Measurements from ENCODE around the gene THRAP3. TPM values are rescaled to one million over a fixed set of nuclear protein-coding genes. Genes with fewer than 3 reads are reported as not detected.
A peak's percentile ranks its signal among the peaks of the same experiment; 100 is the strongest.
"Not testable (repeated sequence)": the region's sequence is repeated elsewhere in the genome, so short reads cannot be mapped to it uniquely, and the experiment has no call there.

THRAP3 gene
- total RNA-seq, 1 donor from 2014 or later: 121 TPM

DNA sequence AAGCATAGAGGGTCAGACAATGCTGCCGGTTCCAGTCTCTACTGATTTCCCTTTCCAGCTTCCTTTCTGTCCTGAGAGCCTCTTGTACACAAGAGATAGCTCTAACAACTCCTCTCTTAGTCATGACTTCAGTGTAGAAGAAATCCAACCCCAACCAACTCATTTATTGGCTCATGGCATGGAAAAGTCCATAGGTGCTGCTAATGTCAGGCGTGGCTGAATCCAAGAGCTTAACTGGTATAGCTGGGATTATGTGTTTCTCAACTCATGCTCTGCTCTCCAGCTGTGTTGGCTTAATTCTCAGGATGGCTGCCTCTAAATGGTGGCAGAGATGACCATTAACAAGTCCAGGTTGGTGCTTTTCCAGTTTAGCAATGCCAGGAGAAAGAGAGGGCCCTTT, 12.4 kb upstream of the THRAP3 start:
- no peaks in the 10 kb centered on the region for H3K9me3 Mint-ChIP-seq
- TF ChIP-seq CTCF (IDR thresholded peaks at IDR 0.05; ENCODE audit: unreplicated experiment): no peak
- H3K4me3 Mint-ChIP-seq: no peak overlapping the region
- H3K27me3 Mint-ChIP-seq (ENCODE audit: low read depth): no peaks in the 10 kb centered on the region
- no peak overlapping the region for H3K27ac Mint-ChIP-seq
- H3K36me3 Mint-ChIP-seq: no peaks in the 10 kb centered on the region
- DNase-seq (ENCODE audit: low spot score in 2 of 2, unreplicated experiment in 2 of 2): no peak
- H3K4me1 Mint-ChIP-seq: no peaks in the 10 kb centered on the region

GRCh38 chr1:36212782-36213181, 11.5 kb upstream of the THRAP3 start:
- Mint-ChIP-seq H3K27ac (no peak overlapping the region), H3K4me3 (no peak overlapping the region), H3K4me1 (no peaks in the 10 kb centered on the region), H3K27me3 (ENCODE audit: low read depth) (no peaks in the 10 kb centered on the region), H3K9me3 (no peaks in the 10 kb centered on the region), H3K36me3 (no peaks in the 10 kb centered on the region)
- DNase-seq (ENCODE audit: low spot score in 2 of 2, unreplicated experiment in 2 of 2): no peak
- TF ChIP-seq CTCF (IDR thresholded peaks at IDR 0.05; ENCODE audit: unreplicated experiment): no peak

GRCh38 chr1:36217670-36218069, 6.6 kb upstream of the THRAP3 start:
- H3K9me3 Mint-ChIP-seq: no peaks in the 10 kb centered on the region
- H3K4me3 Mint-ChIP-seq: no peak overlapping the region
- no peak for TF ChIP-seq CTCF (IDR thresholded peaks at IDR 0.05; ENCODE audit: unreplicated experiment)

GRCh38 chr1:36221901-36222300, 2.3 kb upstream of the THRAP3 start:
- H3K4me3 Mint-ChIP-seq; DNase-seq (ENCODE audit: low spot score in 2 of 2, unreplicated experiment in 2 of 2); H3K27me3 Mint-ChIP-seq (ENCODE audit: low read depth); H3K27ac Mint-ChIP-seq; H3K9me3 Mint-ChIP-seq; H3K36me3 Mint-ChIP-seq: not testable (repeated sequence)
- peaks cover 24% of the 10 kb centered on the region for H3K4me1 Mint-ChIP-seq

More at GRCh38 chr1:36217670-36218069, 6.6 kb upstream of the THRAP3 start:
- Mint-ChIP-seq H3K27me3 (ENCODE audit: low read depth) (no peaks in the 10 kb centered on the region), H3K4me1 (no peaks in the 10 kb centered on the region), H3K27ac (no peak overlapping the region), H3K36me3 (no peaks in the 10 kb centered on the region)
- no peak for DNase-seq (ENCODE audit: low spot score in 2 of 2, unreplicated experiment in 2 of 2)

- no peak for DNase-seq (ENCODE audit: low spot score in 2 of 2, unreplicated experiment in 2 of 2)
- Mint-ChIP-seq H3K9me3 (no peaks in the 10 kb centered on the region), H3K27me3 (ENCODE audit: low read depth) (no peaks in the 10 kb centered on the region)
Measured at GRCh38 chr1:36222481-36223380, 1.5 kb upstream of the THRAP3 start.

More at GRCh38 chr1:36222481-36223380, 1.5 kb upstream of the THRAP3 start:
- peaks cover 25% of the 10 kb centered on the region for H3K4me1 Mint-ChIP-seq
- peak overlapping the region; percentile 99 for H3K27ac Mint-ChIP-seq
- H3K36me3 Mint-ChIP-seq: peaks cover 8% of the 10 kb centered on the region
- H3K4me3 Mint-ChIP-seq: peak overlapping the region; percentile 98
- TF ChIP-seq CTCF (IDR thresholded peaks at IDR 0.05; ENCODE audit: unreplicated experiment): no peak

All from mesothelial cell of epicardium (in vitro differentiated cells).